Measurements from ENCODE around the gene GLI3.

GRCh38 chr7:42144604-42145003 is 92.4 kb downstream of the GLI3 start:
- no peak for TF ChIP-seq CTCF (IDR thresholded peaks at IDR 0.05)
- no peak for TF ChIP-seq POLR2A (IDR thresholded peaks at IDR 0.05)
